PC-3 (cell line): ENCODE measurements around the gene KCTD17. TPM values are rescaled to one million over a fixed set of nuclear protein-coding genes. Genes with fewer than 3 reads are reported as not detected.
A peak's percentile ranks its signal among the peaks of the same experiment; 100 is the strongest.

Source experiments
- ATAC-seq: fragments of 200-7000 bp; cut with Tn5 transposase; 2 replicates; pipeline ENCODE4 v1.9.1; 2020; ENCODE audit warnings: mild to moderate bottlenecking, moderate library complexity
- BruUV-seq: library from RNA; stranded (reverse); fragments of 400-500 nt; replicated peaks from 2 replicates; lab custom pipeline; 2021; lab: Mats Ljungman, UMichigan
- CTCF ChIA-PET: fragments of 300-600 bp; sonication (Branson Sonifier 250); formaldehyde crosslinking; loops from one replicate; lab custom pipeline; 2022; ENCODE audit warnings: antibody characterized with exemption; lab: Charles Lee
- POLR2A ChIA-PET: fragments of 300-600 bp; sonication (Branson Sonifier 250); formaldehyde crosslinking; loops from one replicate; lab custom pipeline; 2022; ENCODE audit warnings: antibody characterized with exemption; ENCODE audit not compliant: unreplicated experiment; lab: Charles Lee
- DNase-seq: peaks from one replicate; pipeline ENCODE4 v3.0.0-alpha.2; 2015
- H2AFZ ChIP-seq: fragments of 300-600 bp; sonication (generic); 2 replicates; pipeline ENCODE4 v1.6.0; 2016; ENCODE audit warnings: antibody characterized with exemption, low read length
- H3F3A ChIP-seq: fragments of 300-600 bp; sonication (generic); one replicate; pipeline ENCODE4 v1.6.0; 2017; ENCODE audit warnings: antibody characterized with exemption, low read length, control low read depth, mild to moderate bottlenecking; ENCODE audit not compliant: unreplicated experiment
- H3K27ac ChIP-seq: fragments of 300-600 bp; sonication (generic); 2 replicates; pipeline ENCODE4 v1.5.1; 2016; ENCODE audit warnings: mild to moderate bottlenecking, low read length
- H3K27me3 ChIP-seq: fragments of 300-600 bp; sonication (generic); 2 replicates; pipeline ENCODE4 v1.6.1; 2016; ENCODE audit warnings: low read length, mixed read lengths
- H3K36me3 ChIP-seq: fragments of 300-600 bp; sonication (generic); 2 replicates; pipeline ENCODE4 v1.6.1; 2016; ENCODE audit warnings: low read depth, mixed run types, low read length, mixed read lengths
- H3K4me1 ChIP-seq: fragments of 300-600 bp; sonication (generic); 2 replicates; pipeline ENCODE4 v1.5.1; 2016; ENCODE audit warnings: low read length; ENCODE audit not compliant: insufficient read depth
- H3K4me2 ChIP-seq: fragments of 300-600 bp; sonication (generic); 2 replicates; pipeline ENCODE4 v1.6.0; 2016; ENCODE audit warnings: low read length
- H3K4me3 ChIP-seq: fragments of 300-600 bp; sonication (generic); 2 replicates; pipeline ENCODE4 v1.5.1; 2016; ENCODE audit warnings: mild to moderate bottlenecking, low read length, mixed read lengths
- H3K79me2 ChIP-seq: fragments of 300-600 bp; sonication (generic); 2 replicates; pipeline ENCODE4 v1.6.1; 2017; ENCODE audit warnings: low read length, mixed read lengths
- H3K9ac ChIP-seq: fragments of 300-600 bp; sonication (generic); 2 replicates; pipeline ENCODE4 v1.6.0; 2016; ENCODE audit warnings: mild to moderate bottlenecking, low read length
- H3K9me2 ChIP-seq: fragments of 300-600 bp; sonication (generic); replicated peaks from 2 replicates; pipeline ENCODE4 v1.6.1; 2016; ENCODE audit warnings: mixed run types, low read length, mixed read lengths
- H3K9me3 ChIP-seq: fragments of 300-600 bp; sonication (generic); 2 replicates; pipeline ENCODE4 v1.6.1; 2016; ENCODE audit warnings: low read length, mixed read lengths
- H4K20me1 ChIP-seq: fragments of 300-600 bp; sonication (generic); 2 replicates; pipeline ENCODE4 v1.6.1; 2016; ENCODE audit warnings: low read length, mixed read lengths
- EZH2 ChIP-seq: fragments of 300-600 bp; sonication (generic); IDR thresholded peaks from one replicate; pipeline ENCODE4 v1.6.1; 2017; ENCODE audit warnings: antibody characterized with exemption, mild to moderate bottlenecking, low read length; ENCODE audit not compliant: unreplicated experiment
- EZH2phosphoT487 ChIP-seq: fragments of 300-600 bp; sonication (generic); IDR thresholded peaks from 2 replicates; pipeline ENCODE4 v1.6.1; 2018; ENCODE audit warnings: mild to moderate bottlenecking, antibody characterized with exemption, low read length, borderline replicate concordance
- intact Hi-C: fragments of 100-400 bp; cut with micrococcal nuclease; formaldehyde crosslinking; loops from 2 replicates; pipeline ENCODE4 v1.9.0; 2023
- total RNA-seq: library from RNA; depleted of rRNA; stranded (reverse); fragments of >200 nt; gene quantifications from 2 replicates; pipeline ENCODE4 v1.2.3, GENCODE V29; 2014
- TF ChIP-seq, protein P1 (sequence below): fragments of 300-600 bp; sonication (generic); conservative IDR thresholded peaks from 2 replicates; pipeline ENCODE4 v1.5.1; 2017; ENCODE audit warnings: antibody characterized with exemption, low read depth, mild to moderate bottlenecking, low read length

KCTD17 gene
- total RNA-seq, 1 experiment from 2014 or later = 25.9 TPM

DNA sequence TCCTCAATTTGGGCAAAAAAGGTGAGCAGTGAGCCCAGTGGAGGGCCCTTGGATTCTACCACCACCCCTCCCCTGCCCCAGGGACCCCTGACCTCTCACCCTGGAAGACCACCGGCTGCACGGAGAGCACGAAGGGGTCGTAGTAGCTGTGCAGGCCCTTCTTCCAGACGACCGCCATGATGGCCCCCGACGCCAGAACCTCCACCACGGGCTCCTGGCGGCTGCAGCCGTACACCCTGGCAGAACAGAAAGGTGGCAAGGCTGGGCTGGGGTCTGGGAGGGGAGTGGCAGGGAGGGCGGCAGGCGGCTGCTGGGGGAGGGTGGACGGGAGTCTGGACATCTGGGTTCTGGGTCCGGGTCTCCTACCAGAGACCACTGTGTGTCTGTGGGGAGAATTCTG lies 34.6 kb downstream of the KCTD17 start:
- H4K20me1 ChIP-seq = no peaks in the 10 kb centered on the region
- no peaks in the 10 kb centered on the region for H3K9me3 ChIP-seq
- no peak overlapping the region for H3K4me2 ChIP-seq
- intact Hi-C loops = no loop called here
- ChIA-PET CTCF (no interaction called here), POLR2A (no interaction called here)
- no peak for TF ChIP-seq EZH2
- TF ChIP-seq EZH2phosphoT487 = no peak
- TF ChIP-seq, protein P1, sequence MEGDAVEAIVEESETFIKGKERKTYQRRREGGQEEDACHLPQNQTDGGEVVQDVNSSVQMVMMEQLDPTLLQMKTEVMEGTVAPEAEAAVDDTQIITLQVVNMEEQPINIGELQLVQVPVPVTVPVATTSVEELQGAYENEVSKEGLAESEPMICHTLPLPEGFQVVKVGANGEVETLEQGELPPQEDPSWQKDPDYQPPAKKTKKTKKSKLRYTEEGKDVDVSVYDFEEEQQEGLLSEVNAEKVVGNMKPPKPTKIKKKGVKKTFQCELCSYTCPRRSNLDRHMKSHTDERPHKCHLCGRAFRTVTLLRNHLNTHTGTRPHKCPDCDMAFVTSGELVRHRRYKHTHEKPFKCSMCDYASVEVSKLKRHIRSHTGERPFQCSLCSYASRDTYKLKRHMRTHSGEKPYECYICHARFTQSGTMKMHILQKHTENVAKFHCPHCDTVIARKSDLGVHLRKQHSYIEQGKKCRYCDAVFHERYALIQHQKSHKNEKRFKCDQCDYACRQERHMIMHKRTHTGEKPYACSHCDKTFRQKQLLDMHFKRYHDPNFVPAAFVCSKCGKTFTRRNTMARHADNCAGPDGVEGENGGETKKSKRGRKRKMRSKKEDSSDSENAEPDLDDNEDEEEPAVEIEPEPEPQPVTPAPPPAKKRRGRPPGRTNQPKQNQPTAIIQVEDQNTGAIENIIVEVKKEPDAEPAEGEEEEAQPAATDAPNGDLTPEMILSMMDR = no peak
- no peaks in the 10 kb centered on the region for H3K9me2 ChIP-seq
- BruUV-seq = no TSS peak
- DNase-seq (no peak), ATAC-seq (no peak)
- H3K27me3 ChIP-seq = no peaks in the 10 kb centered on the region
- H2AFZ ChIP-seq = no peak overlapping the region
- H3K4me1 ChIP-seq = no peaks in the 10 kb centered on the region
- H3K79me2 ChIP-seq = no peaks in the 10 kb centered on the region
- no peak overlapping the region for H3K9ac ChIP-seq
- no peaks in the 10 kb centered on the region for H3F3A ChIP-seq
- no peak overlapping the region for H3K27ac ChIP-seq
- H3K36me3 ChIP-seq = no peaks in the 10 kb centered on the region
- no peak overlapping the region for H3K4me3 ChIP-seq

DNA sequence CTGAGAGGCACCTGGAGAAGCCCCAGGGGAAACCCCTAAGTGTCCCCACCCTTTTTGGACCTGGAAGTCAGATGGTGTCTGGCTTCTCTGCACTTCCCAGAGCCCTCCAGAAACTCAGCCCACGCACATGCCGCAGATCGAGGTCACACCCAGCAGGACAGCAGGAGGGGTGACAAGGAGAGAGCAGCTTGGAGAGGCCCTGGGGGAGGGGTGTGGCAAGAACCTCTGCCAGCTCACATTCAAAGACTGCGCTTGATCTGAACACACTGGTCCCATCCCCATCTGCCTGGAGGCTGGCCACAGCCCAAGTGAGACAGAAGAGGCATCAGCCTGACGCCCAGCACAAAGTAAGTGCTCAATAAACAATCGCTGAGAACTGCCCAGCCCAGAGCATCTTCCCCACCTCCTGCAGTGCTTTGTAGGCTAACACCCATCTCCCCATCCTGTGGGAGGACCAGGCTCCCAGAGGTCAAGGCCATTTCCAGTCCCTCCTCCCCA lies 36.6 kb downstream of the KCTD17 start:
- no peaks in the 10 kb centered on the region for H3K36me3 ChIP-seq
- H2AFZ ChIP-seq = no peak overlapping the region
- DNase-seq = peak; percentile 39
- H3K27me3 ChIP-seq = no peaks in the 10 kb centered on the region
- H3K27ac ChIP-seq = no peak overlapping the region
- ChIA-PET CTCF (no interaction called here), POLR2A (no interaction called here)
- no peaks in the 10 kb centered on the region for H3F3A ChIP-seq
- no peaks in the 10 kb centered on the region for H3K9me2 ChIP-seq
- no peak for TF ChIP-seq EZH2
- TF ChIP-seq EZH2phosphoT487 = no peak
- TF ChIP-seq, protein P1 = no peak
- no peaks in the 10 kb centered on the region for H3K4me1 ChIP-seq
- intact Hi-C loops = no loop called here
- no peak overlapping the region for H3K9ac ChIP-seq
- no peak overlapping the region for H3K4me2 ChIP-seq
- no peaks in the 10 kb centered on the region for H3K9me3 ChIP-seq
- no TSS peak for BruUV-seq
- no peak overlapping the region for H3K4me3 ChIP-seq
- ATAC-seq = no peak
- no peaks in the 10 kb centered on the region for H3K79me2 ChIP-seq
- H4K20me1 ChIP-seq = no peaks in the 10 kb centered on the region

DNA sequence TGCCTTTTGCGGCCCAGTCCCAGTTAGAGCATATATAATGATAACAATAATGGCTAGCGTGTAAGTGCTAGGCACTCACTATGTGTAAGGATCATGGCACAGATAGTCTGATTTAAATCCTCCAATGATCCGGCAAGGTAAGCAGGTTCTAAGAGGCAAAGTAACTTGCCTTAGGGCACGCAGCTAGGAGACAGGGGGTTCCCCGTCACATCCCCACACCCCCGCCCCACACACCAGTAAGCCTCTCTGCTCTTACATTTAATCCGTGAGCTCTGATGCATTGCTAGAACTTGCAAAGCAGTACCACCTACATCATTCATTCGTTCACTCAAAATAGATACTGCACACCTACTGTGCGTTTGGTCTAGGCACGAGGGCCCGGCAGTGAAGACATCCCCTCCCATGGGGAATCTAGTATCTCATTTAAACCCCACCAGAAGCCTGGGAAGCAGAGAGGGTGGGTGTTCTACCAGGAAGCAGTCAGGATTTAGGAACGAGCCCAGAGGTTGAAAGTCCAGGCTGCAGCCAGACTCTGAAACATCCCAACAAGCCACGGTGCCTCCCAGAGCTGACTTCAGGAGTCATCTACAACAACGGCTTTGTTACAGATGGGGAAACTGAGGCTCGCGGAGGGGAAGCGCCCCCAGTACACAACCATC lies 37.3 kb downstream of the KCTD17 start:
- H3K27me3 ChIP-seq = no peaks in the 10 kb centered on the region
- CTCF ChIA-PET = no interaction called here
- POLR2A ChIA-PET = no interaction called here
- no peak for TF ChIP-seq EZH2phosphoT487
- no peak for TF ChIP-seq EZH2
- TF ChIP-seq, protein P1 = no peak
- no peaks in the 10 kb centered on the region for H3K9me3 ChIP-seq
- no peak overlapping the region for H3K4me2 ChIP-seq
- H3K9me2 ChIP-seq = no peaks in the 10 kb centered on the region
- H3K4me3 ChIP-seq = no peak overlapping the region
- H2AFZ ChIP-seq = no peak overlapping the region
- no peak overlapping the region for H3K9ac ChIP-seq
- no peaks in the 10 kb centered on the region for H3K36me3 ChIP-seq
- no peak for ATAC-seq
- intact Hi-C loops = no loop called here
- H3F3A ChIP-seq = no peaks in the 10 kb centered on the region
- H3K79me2 ChIP-seq = no peaks in the 10 kb centered on the region
- H4K20me1 ChIP-seq = no peaks in the 10 kb centered on the region
- no peak for DNase-seq
- BruUV-seq = no TSS peak
- no peak overlapping the region for H3K27ac ChIP-seq
- H3K4me1 ChIP-seq = no peaks in the 10 kb centered on the region
